DOHH2 (cell line): ENCODE results near the gene SMPD3.

ENCODE experiments used
- CTCF ChIP-seq: fragments of 200-600 bp; sonication (generic); IDR thresholded peaks from one replicate; pipeline ENCODE4 v1.5.1; 2014; ENCODE audit warnings: antibody characterized with exemption, mild to moderate bottlenecking, low read depth, low read length; ENCODE audit not compliant: poor library complexity, severe bottlenecking
- EZH2phosphoT487 ChIP-seq: fragments of 200-600 bp; sonication (generic); IDR thresholded peaks from 2 replicates; pipeline ENCODE4 v1.6.1; 2017; ENCODE audit warnings: borderline replicate concordance, mild to moderate bottlenecking, antibody characterized with exemption, low read length, moderate library complexity, mixed read lengths

DNA sequence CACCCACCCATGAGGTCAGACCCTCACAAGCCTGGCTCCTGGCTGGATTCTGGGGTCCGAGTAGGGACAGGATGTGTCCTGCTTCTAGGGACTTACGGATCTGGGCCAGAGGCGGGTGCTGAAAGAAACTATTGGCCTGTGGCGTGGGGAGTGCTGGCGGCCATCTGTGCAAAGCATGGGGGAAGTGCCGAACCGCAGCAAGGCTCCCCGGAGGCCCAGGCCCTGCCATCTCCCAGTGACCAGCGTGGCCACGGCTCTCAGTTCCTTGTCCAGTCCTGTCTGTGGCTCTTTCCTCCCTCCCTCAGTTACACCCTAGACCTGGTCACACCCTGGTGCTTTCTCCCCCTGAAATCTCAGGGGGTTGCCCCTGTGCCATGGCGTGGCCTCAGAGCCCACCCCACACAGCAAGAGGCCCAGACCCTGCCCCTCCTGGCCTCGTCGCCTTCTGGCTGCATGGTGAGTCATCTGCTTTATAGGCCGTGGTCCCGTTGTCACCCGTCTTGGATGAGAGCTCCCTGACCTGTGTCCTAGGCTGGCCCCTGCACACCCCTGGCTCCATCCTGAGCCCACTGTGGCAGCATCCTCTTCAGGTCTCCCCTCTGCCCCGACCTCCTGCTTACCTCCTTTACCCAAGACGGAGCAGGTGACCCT, 83.0 kb downstream of the SMPD3 start:
- TF ChIP-seq CTCF (no peak), EZH2phosphoT487 (no peak)
